Globus pallidus (tissue), 1 donor: ENCODE data around the gene SYNC.
"Not testable (repeated sequence)": the region's sequence is repeated elsewhere in the genome, so short reads cannot be mapped to it uniquely, and the experiment has no call there.

Experiments
- DNase-seq: peaks from one replicate; pipeline ENCODE4 v3.0.0-alpha.2; 2015; ENCODE audit warnings: low spot score

The SYNC gene

GRCh38 chr1:32642292-32642827 is 60.2 kb downstream of the SYNC start:
- DNase-seq = not testable (repeated sequence)

DNA sequence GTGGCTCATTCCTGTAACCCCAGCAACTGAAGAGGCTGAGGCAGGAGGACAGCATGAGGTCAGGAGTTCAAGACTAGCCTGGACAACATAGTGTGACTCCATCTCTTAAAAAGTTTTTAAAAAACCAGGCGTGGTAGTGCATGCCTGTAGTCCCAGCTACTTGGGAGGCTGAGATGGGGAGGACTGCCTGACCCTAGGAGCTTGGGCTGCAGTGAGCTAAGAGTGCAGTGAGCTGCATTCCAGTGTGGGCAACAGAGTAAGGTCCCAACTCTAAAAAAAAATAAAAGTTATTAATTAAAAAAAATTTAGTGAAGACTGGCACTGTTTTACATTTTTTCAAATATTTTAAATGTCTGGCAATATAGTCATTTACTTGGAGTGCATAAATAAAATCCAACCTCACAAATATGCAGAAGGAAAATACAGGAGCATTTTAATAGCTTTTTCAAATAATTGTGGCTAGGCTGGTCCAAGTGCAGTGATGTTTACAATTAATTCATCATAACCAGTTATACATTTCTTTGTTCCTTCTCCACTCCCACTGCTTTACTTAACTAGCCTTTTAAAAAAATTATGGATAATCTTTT is 63.0 kb downstream of the SYNC start:
- no peak for DNase-seq

- DNase-seq = no peak
These were observed 65.5 kb downstream of the SYNC start for GRCh38 chr1:32636914-32637645.

DNA sequence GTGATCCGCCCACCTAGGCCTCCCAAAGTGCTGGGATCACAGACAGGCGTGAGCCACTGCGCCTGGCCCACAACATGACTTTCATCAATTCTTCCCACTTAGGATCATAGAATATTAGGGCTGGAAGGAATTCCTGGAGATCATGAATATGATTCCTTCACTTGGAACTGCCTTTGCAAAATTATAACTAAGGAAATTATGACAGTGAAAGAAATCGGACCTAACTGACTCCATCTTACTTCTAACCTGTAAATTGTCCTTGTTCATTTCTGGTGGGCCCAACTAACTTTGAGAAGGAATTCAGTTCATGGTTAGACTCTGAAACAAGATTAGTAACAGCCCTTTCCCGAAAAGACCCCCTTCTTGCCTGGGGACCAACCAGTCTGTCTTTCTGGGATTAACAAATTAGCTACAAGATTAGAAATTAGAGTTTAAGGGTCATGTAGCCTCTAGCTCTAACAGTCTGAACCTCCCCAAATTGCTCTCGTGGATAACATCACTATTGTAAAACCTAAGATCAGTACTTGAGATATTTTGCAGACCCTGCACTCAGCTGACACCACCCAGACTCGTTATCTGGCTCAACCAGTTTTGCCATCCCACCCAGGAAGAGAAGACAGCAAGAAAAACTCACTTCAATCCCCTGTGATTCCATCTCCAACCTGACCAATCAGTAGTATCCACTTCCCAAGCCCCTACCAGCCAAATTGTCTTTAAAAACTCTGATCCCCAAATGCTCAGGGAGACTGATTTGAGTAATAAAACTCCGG is 66.9 kb downstream of the SYNC start:
- no peak for DNase-seq

DNA sequence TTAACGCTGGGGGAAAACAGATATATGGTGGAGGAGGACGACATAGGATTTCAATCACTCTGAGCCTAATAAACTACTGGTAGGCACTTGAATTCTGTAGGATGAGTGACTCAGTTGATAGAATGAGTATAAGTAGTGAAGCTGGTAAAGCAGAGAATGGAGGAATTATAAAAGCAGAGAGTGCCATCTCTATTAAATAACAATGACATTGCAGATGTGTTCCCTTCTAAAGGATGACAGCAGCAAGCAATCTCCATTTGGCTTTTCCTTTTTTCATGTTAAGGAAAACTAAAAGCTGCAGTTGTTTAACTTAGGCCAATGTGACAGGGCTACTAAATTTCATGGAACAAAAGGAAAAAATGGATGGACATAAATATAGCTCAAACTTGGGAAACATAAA is 69.7 kb downstream of the SYNC start:
- DNase-seq = no peak

GRCh38 chr1:32630173-32630572 is 72.4 kb downstream of the SYNC start:
- DNase-seq = not testable (repeated sequence)
